ENCODE measurements around the gene DLG4.
A peak's percentile ranks its signal among the peaks of the same experiment; 100 is the strongest.

Gene DLG4

DNA sequence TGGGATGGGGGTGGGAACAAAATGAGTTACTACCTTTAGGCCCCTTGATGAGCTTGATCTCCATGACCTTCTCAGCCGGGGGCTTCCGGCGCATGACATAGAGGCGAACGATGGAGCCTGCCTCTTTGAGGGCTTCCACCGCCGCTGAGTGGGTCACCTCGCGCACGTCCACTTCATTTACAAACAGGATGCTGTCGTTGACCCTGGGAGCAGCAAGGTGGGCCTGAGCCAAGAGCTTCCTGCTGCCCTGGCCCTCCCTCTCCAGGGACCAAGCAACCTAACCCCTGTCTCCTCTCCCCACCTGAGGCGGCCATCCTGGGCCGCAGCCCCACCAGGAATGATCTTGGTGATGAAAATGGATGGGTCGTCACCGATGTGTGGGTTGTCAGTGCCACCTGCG is 16.2 kb downstream of the DLG4 start:
- H3K4me3 ChIP-seq (ENCODE audit: low read length in 2 of 2), result no peak overlapping the region
- H3K9me3 ChIP-seq (replicated peaks in 1 of 2; ENCODE audit: control insufficient read depth in 2 of 2, insufficient read depth in 1 of 2, low read depth in 1 of 2, low read length in 2 of 2), result peaks cover 0 to 1% of the 10 kb centered on the region in 2 donors
- H2AFZ ChIP-seq (ENCODE audit: low read length), result no peak overlapping the region
- no peak overlapping the region for H2AK5ac ChIP-seq (ENCODE audit: low read depth, low read length)
- H3K4me1 ChIP-seq (ENCODE audit: control insufficient read depth in 2 of 2, insufficient read depth in 1 of 2, low read depth in 1 of 2, low read length in 2 of 2), result peaks cover 26 to 28% of the 10 kb centered on the region in 2 donors
- no peak overlapping the region for H3K18ac ChIP-seq (ENCODE audit: low read length)
- H3K9ac ChIP-seq (ENCODE audit: low read depth, low read length, poor library complexity), result no peak overlapping the region
- H3K36me3 ChIP-seq (replicated peaks in 1 of 2; ENCODE audit: control insufficient read depth in 2 of 2, insufficient read depth in 2 of 2, low read length in 2 of 2), result peaks cover 21 to 47% of the 10 kb centered on the region in 2 donors
- H2BK5ac ChIP-seq (ENCODE audit: low read length), result peak overlapping the region; percentile 19
- H4K8ac ChIP-seq (ENCODE audit: low read depth, low read length), result no peak overlapping the region
- no peak overlapping the region for H3K14ac ChIP-seq (ENCODE audit: low read length)
- WGBS, 2 donors (ENCODE audit: extremely low coverage in 2 of 2, insufficient read length in 2 of 2, insufficient replicate concordance in 1 of 2), result no CpG with 5 or more reads among the region's 16 CpGs
- no peak overlapping the region for H3K27ac ChIP-seq (replicated peaks; ENCODE audit: low read length)
- H3K23ac ChIP-seq (ENCODE audit: low read depth, low read length, poor library complexity), result no peak overlapping the region
- H3K4me2 ChIP-seq (ENCODE audit: insufficient read depth, low read length, poor library complexity, severe bottlenecking), result no peak overlapping the region
- peaks cover 8% of the 10 kb centered on the region for H3K79me1 ChIP-seq (ENCODE audit: low read depth, low read length)
- H2BK15ac ChIP-seq (ENCODE audit: low read length), result no peak overlapping the region
- no peaks in the 10 kb centered on the region for H3K27me3 ChIP-seq (ENCODE audit: control insufficient read depth in 3 of 3, insufficient read depth in 3 of 3, low read depth in 1 of 3, low read length in 3 of 3)
- no peak for DNase-seq (ENCODE audit: low spot score)
- peak overlapping the region; percentile 12 for H2BK12ac ChIP-seq (ENCODE audit: low read length)
- H2BK120ac ChIP-seq (ENCODE audit: low read depth, low read length), result no peak overlapping the region
- H3K4ac ChIP-seq (ENCODE audit: low read length), result no peak overlapping the region
- H4K91ac ChIP-seq (ENCODE audit: low read depth, low read length, poor library complexity), result no peak overlapping the region

- DNase-seq (ENCODE audit: low spot score), result no peak
- no peak overlapping the region for H4K8ac ChIP-seq (ENCODE audit: low read depth, low read length)
- H2BK12ac ChIP-seq (ENCODE audit: low read length), result no peak overlapping the region
- H2AK5ac ChIP-seq (ENCODE audit: low read depth, low read length), result no peak overlapping the region
- H3K79me1 ChIP-seq (ENCODE audit: low read depth, low read length), result peaks cover 3% of the 10 kb centered on the region
- no CpG with 5 or more reads among the region's 22 CpGs for WGBS, 2 donors (ENCODE audit: extremely low coverage in 2 of 2, insufficient read length in 2 of 2, insufficient replicate concordance in 1 of 2)
- H3K4me1 ChIP-seq (ENCODE audit: control insufficient read depth in 2 of 2, insufficient read depth in 1 of 2, low read depth in 1 of 2, low read length in 2 of 2), result no peaks in the 10 kb centered on the region
- H4K91ac ChIP-seq (ENCODE audit: low read depth, low read length, poor library complexity), result no peak overlapping the region
- no peak overlapping the region for H2BK120ac ChIP-seq (ENCODE audit: low read depth, low read length)
- no peaks in the 10 kb centered on the region for H3K27me3 ChIP-seq (ENCODE audit: control insufficient read depth in 3 of 3, insufficient read depth in 3 of 3, low read depth in 1 of 3, low read length in 3 of 3)
- no peak overlapping the region for H3K18ac ChIP-seq (ENCODE audit: low read length)
- no peak overlapping the region for H3K4me2 ChIP-seq (ENCODE audit: insufficient read depth, low read length, poor library complexity, severe bottlenecking)
- no peak overlapping the region for H2BK5ac ChIP-seq (ENCODE audit: low read length)
- no peak overlapping the region for H3K9ac ChIP-seq (ENCODE audit: low read depth, low read length, poor library complexity)
- H3K4ac ChIP-seq (ENCODE audit: low read length), result no peak overlapping the region
- H2BK15ac ChIP-seq (ENCODE audit: low read length), result no peak overlapping the region
- H3K27ac ChIP-seq (replicated peaks; ENCODE audit: low read length), result no peak overlapping the region
- H3K23ac ChIP-seq (ENCODE audit: low read depth, low read length, poor library complexity), result no peak overlapping the region
- no peak overlapping the region for H2AFZ ChIP-seq (ENCODE audit: low read length)
- H3K9me3 ChIP-seq (replicated peaks in 1 of 2; ENCODE audit: control insufficient read depth in 2 of 2, insufficient read depth in 1 of 2, low read depth in 1 of 2, low read length in 2 of 2), result no peaks in the 10 kb centered on the region
- H3K4me3 ChIP-seq (ENCODE audit: low read length in 2 of 2), result no peak overlapping the region
- no peak overlapping the region for H3K14ac ChIP-seq (ENCODE audit: low read length)
- H3K36me3 ChIP-seq (replicated peaks in 1 of 2; ENCODE audit: control insufficient read depth in 2 of 2, insufficient read depth in 2 of 2, low read length in 2 of 2), result peaks cover 50 to 85% of the 10 kb centered on the region in 2 donors
These were observed 22.8 kb downstream of the DLG4 start for GRCh38 chr17:7196651-7197401.

DNA sequence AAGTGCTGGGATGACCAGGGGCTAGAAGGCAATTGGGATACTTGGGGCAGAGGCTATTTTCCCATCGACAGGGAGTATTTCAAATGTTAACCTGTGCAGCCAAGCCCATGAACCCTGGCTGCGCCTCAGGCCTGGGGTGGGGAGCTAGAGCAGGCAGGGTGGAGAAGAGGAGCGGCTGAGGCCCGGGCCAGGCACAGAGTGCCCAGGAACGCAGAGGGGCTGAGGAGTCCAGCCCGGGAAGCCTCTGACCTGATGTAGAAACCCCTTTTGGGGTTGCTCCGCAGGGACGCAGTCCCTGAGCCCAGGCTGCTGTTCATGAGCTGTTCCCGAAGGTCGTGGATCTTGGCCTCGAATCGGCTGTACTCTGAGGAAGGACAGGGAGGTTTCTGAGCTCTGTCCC is 23.7 kb downstream of the DLG4 start:
- Histone ChIP-seq H3K4ac (ENCODE audit: low read length) (no peak overlapping the region), H3K18ac (ENCODE audit: low read length) (no peak overlapping the region), H3K4me1 (ENCODE audit: control insufficient read depth in 2 of 2, insufficient read depth in 1 of 2, low read depth in 1 of 2, low read length in 2 of 2) (peaks cover 0 to 3% of the 10 kb centered on the region in 2 donors), H2BK12ac (ENCODE audit: low read length) (no peak overlapping the region), H3K27me3 (ENCODE audit: control insufficient read depth in 3 of 3, insufficient read depth in 3 of 3, low read depth in 1 of 3, low read length in 3 of 3) (no peaks in the 10 kb centered on the region), H3K4me2 (ENCODE audit: insufficient read depth, low read length, poor library complexity, severe bottlenecking) (no peak overlapping the region), H3K79me1 (ENCODE audit: low read depth, low read length) (peaks cover 3% of the 10 kb centered on the region), H3K23ac (ENCODE audit: low read depth, low read length, poor library complexity) (no peak overlapping the region), H3K36me3 (replicated peaks in 1 of 2; ENCODE audit: control insufficient read depth in 2 of 2, insufficient read depth in 2 of 2, low read length in 2 of 2) (peaks cover 53 to 85% of the 10 kb centered on the region in 2 donors), H3K27ac (replicated peaks; ENCODE audit: low read length) (no peak overlapping the region), H3K14ac (ENCODE audit: low read length) (no peak overlapping the region), H3K4me3 (ENCODE audit: low read length in 2 of 2) (no peak overlapping the region), H3K9ac (ENCODE audit: low read depth, low read length, poor library complexity) (no peak overlapping the region), H2AFZ (ENCODE audit: low read length) (no peak overlapping the region), H4K8ac (ENCODE audit: low read depth, low read length) (no peak overlapping the region), H4K91ac (ENCODE audit: low read depth, low read length, poor library complexity) (no peak overlapping the region), H2BK15ac (ENCODE audit: low read length) (no peak overlapping the region), H2BK120ac (ENCODE audit: low read depth, low read length) (no peak overlapping the region), H2BK5ac (ENCODE audit: low read length) (no peak overlapping the region), H3K9me3 (replicated peaks in 1 of 2; ENCODE audit: control insufficient read depth in 2 of 2, insufficient read depth in 1 of 2, low read depth in 1 of 2, low read length in 2 of 2) (no peaks in the 10 kb centered on the region), H2AK5ac (ENCODE audit: low read depth, low read length) (no peak overlapping the region)
- DNase-seq (ENCODE audit: low spot score), result no peak
- no CpG with 5 or more reads among the region's 12 CpGs for WGBS, 2 donors (ENCODE audit: extremely low coverage in 2 of 2, insufficient read length in 2 of 2, insufficient replicate concordance in 1 of 2)

- H3K9me3 ChIP-seq (replicated peaks in 1 of 2; ENCODE audit: control insufficient read depth in 2 of 2, insufficient read depth in 1 of 2, low read depth in 1 of 2, low read length in 2 of 2), result no peaks in the 10 kb centered on the region
- no peak overlapping the region for H3K18ac ChIP-seq (ENCODE audit: low read length)
- H3K27ac ChIP-seq (replicated peaks; ENCODE audit: low read length), result peak overlapping the region; percentile 12
- no peaks in the 10 kb centered on the region for H3K27me3 ChIP-seq (ENCODE audit: control insufficient read depth in 3 of 3, insufficient read depth in 3 of 3, low read depth in 1 of 3, low read length in 3 of 3)
- H3K4me2 ChIP-seq (ENCODE audit: insufficient read depth, low read length, poor library complexity, severe bottlenecking), result no peak overlapping the region
- peaks cover 0 to 5% of the 10 kb centered on the region in 2 donors for H3K4me1 ChIP-seq (ENCODE audit: control insufficient read depth in 2 of 2, insufficient read depth in 1 of 2, low read depth in 1 of 2, low read length in 2 of 2)
- no peak overlapping the region for H3K4ac ChIP-seq (ENCODE audit: low read length)
- no CpG with 5 or more reads among the region's 12 CpGs for WGBS, 2 donors (ENCODE audit: extremely low coverage in 2 of 2, insufficient read length in 2 of 2, insufficient replicate concordance in 1 of 2)
- no peak overlapping the region for H2BK120ac ChIP-seq (ENCODE audit: low read depth, low read length)
- no peak for DNase-seq (ENCODE audit: low spot score)
- no peak overlapping the region for H2BK15ac ChIP-seq (ENCODE audit: low read length)
- H2BK12ac ChIP-seq (ENCODE audit: low read length), result no peak overlapping the region
- no peak overlapping the region for H3K4me3 ChIP-seq (ENCODE audit: low read length in 2 of 2)
- H3K36me3 ChIP-seq (replicated peaks in 1 of 2; ENCODE audit: control insufficient read depth in 2 of 2, insufficient read depth in 2 of 2, low read length in 2 of 2), result peaks cover 55 to 92% of the 10 kb centered on the region in 2 donors
- H4K91ac ChIP-seq (ENCODE audit: low read depth, low read length, poor library complexity), result no peak overlapping the region
- no peak overlapping the region for H3K14ac ChIP-seq (ENCODE audit: low read length)
- peaks cover 3% of the 10 kb centered on the region for H3K79me1 ChIP-seq (ENCODE audit: low read depth, low read length)
- H4K8ac ChIP-seq (ENCODE audit: low read depth, low read length), result no peak overlapping the region
- H2AFZ ChIP-seq (ENCODE audit: low read length), result no peak overlapping the region
- no peak overlapping the region for H3K9ac ChIP-seq (ENCODE audit: low read depth, low read length, poor library complexity)
- H2BK5ac ChIP-seq (ENCODE audit: low read length), result no peak overlapping the region
- no peak overlapping the region for H3K23ac ChIP-seq (ENCODE audit: low read depth, low read length, poor library complexity)
- no peak overlapping the region for H2AK5ac ChIP-seq (ENCODE audit: low read depth, low read length)
These were observed 27.2 kb downstream of the DLG4 start for GRCh38 chr17:7192271-7192937.
